ENCODE data around the gene EFCAB13. TPM values are rescaled to one million over a fixed set of nuclear protein-coding genes. Genes with fewer than 3 reads are reported as not detected.

Gene EFCAB13
- total and polyA plus RNA-seq, 4 donors = 0.80 to 2.9 (median 2.3) TPM

GRCh38 chr17:47318197-47318918 is 5.4 kb upstream of the EFCAB13 start:
- WGBS = 96% methylated on average over 3 of the region's 3 CpGs
- Histone ChIP-seq H3K4me1 (ENCODE audit: control insufficient read depth in 4 of 4, insufficient read depth in 4 of 4, low read length in 3 of 4) (peaks cover 3 to 18% (median 9%) of the 10 kb centered on the region in 4 donors), H3K9me3 (ENCODE audit: control insufficient read depth in 4 of 4, low read length in 3 of 4) (no peaks in the 10 kb centered on the region), H3K4me3 (ENCODE audit: low read depth in 1 of 3, low read length in 3 of 3) (no peak overlapping the region), H3K36me3 (ENCODE audit: control insufficient read depth in 4 of 4, insufficient read depth in 3 of 4, low read depth in 1 of 4, low read length in 3 of 4) (no peaks in the 10 kb centered on the region), H3K9ac (ENCODE audit: low read depth in 1 of 2, low read length in 2 of 2) (no peak overlapping the region), H3K27ac (ENCODE audit: low read depth in 1 of 2, low read length in 2 of 2) (no peak overlapping the region), H3K27me3 (ENCODE audit: control insufficient read depth in 4 of 4, insufficient read depth in 4 of 4, low read length in 3 of 4) (no peaks in the 10 kb centered on the region)
- TF ChIP-seq REST (IDR thresholded peaks at IDR 0.05) = no peak
- TF ChIP-seq FOXA1 (IDR thresholded peaks at IDR 0.05) = no peak
- no peak for TF ChIP-seq HNF4G (IDR thresholded peaks at IDR 0.05)
- TF ChIP-seq GABPA (IDR thresholded peaks at IDR 0.05 in 1 of 2, conservative IDR thresholded peaks at IDR 0.05 in 1 of 2) = no peak
- no peak for TF ChIP-seq HNF4A (conservative IDR thresholded peaks at IDR 0.05)
- DNase-seq (ENCODE audit: low spot score) = no peak

- DNase-seq (ENCODE audit: low spot score) = no peak
- 79% methylated on average over 5 of the region's 5 CpGs for WGBS
- TF ChIP-seq MAX (IDR thresholded peaks at IDR 0.05) (no peak), TAF1 (conservative IDR thresholded peaks at IDR 0.05) (no peak), GABPA (IDR thresholded peaks at IDR 0.05 in 1 of 2, conservative IDR thresholded peaks at IDR 0.05 in 1 of 2) (no peak), NR2F2 (IDR thresholded peaks at IDR 0.05) (no peak), ATF3 (IDR thresholded peaks at IDR 0.05) (no peak), YY1 (IDR thresholded peaks at IDR 0.05) (no peak), CTCF (IDR thresholded peaks at IDR 0.05; ENCODE audit: low read depth, low read length, missing input control) (no peak), HNF4G (IDR thresholded peaks at IDR 0.05) (no peak), FOXA1 (IDR thresholded peaks at IDR 0.05) (no peak), FOXA2 (IDR thresholded peaks at IDR 0.05) (no peak), JUND (IDR thresholded peaks at IDR 0.05) (no peak)
- Histone ChIP-seq H3K9me3 (ENCODE audit: control insufficient read depth in 4 of 4, low read length in 3 of 4) (no peaks in the 10 kb centered on the region), H3K27me3 (ENCODE audit: control insufficient read depth in 4 of 4, insufficient read depth in 4 of 4, low read length in 3 of 4) (no peaks in the 10 kb centered on the region), H3K9ac (ENCODE audit: low read depth in 1 of 2, low read length in 2 of 2) (no peak overlapping the region), H3K36me3 (ENCODE audit: control insufficient read depth in 4 of 4, insufficient read depth in 3 of 4, low read depth in 1 of 4, low read length in 3 of 4) (no peaks in the 10 kb centered on the region), H3K4me1 (ENCODE audit: control insufficient read depth in 4 of 4, insufficient read depth in 4 of 4, low read length in 3 of 4) (peaks cover 1 to 19% (median 6%) of the 10 kb centered on the region in 4 donors), H3K4me3 (ENCODE audit: low read depth in 1 of 3, low read length in 3 of 3) (no peak overlapping the region), H3K27ac (ENCODE audit: low read depth in 1 of 2, low read length in 2 of 2) (no peak overlapping the region)
Observed at GRCh38 chr17:47320879-47321502, 2.8 kb upstream of the EFCAB13 start.

Data from liver (tissue), 9 donors.